ENCODE measurements around the gene SNRPB2.
A peak's percentile ranks its signal among the peaks of the same experiment; 100 is the strongest.

The SNRPB2 gene

GRCh38 chr20:16729565-16730460 lies at the start of gene SNRPB2:
SNRPB2 (plus strand) TSS chr20:16730026; CDS start chr20:16731703, 1,677 bp downstream.
- peak; percentile 93 for DNase-seq

DNA sequence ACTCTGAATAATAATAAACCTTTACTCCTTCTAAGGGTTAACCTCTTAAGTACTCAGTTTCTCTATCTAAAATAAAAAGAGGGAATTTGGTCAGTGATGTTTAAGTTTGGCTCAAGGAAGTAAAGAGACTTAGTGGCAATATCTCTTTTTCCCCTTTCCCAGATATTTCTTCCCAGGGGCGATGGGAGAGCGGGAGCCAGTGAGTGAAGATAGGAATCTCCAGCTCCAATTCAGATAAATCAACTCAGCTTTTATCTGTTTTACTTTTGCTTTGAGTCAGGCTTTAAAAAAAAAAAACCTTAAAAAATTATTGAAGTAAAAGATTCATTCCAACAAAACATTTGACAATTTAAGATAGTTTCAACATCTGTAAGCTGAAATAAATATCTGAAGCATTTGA lies 45.4 kb upstream of the SNRPB2 start:
- DNase-seq: no peak

DNA sequence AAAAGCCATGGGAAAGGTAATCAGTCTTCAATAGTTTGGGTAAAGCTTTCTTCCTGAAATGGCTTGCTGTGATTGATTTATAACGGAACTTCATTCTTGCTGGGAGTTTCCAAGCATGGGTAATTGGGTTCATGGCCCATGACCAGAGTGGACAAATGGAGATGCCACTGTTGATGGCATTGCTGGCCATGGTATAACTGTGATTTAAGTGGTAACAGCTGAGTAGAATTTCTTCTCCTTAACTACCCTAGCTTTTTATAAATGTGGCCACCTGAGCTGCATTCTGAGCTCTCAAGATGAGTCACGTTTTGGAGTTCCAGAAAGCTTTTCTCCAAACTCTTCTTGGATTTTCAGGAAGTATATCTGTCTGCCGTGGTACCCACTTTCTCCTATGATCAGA lies 39.9 kb upstream of the SNRPB2 start:
- DNase-seq: no peak

DNA sequence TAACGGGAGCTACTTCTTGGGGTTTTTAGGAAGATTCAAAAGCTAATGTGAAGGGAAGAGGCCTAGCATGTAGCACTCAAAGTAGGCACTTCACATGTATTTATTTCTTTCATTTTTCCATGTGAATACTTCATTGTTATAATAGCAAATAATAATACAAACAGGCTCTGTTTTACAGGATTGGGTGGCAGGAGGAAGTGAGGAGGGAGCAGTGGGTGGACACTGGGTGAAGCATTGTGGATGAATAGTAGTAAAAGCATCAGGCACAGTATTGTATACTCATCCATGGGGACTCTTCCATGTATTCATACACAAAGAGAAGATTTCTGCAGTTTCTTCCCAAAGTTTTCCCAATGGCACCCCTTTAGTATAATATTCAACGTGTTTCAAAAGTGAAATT lies 38.4 kb upstream of the SNRPB2 start:
- no peak for DNase-seq

- no peak for DNase-seq
Measured at GRCh38 chr20:16692009-16692408, 37.8 kb upstream of the SNRPB2 start.

DNA sequence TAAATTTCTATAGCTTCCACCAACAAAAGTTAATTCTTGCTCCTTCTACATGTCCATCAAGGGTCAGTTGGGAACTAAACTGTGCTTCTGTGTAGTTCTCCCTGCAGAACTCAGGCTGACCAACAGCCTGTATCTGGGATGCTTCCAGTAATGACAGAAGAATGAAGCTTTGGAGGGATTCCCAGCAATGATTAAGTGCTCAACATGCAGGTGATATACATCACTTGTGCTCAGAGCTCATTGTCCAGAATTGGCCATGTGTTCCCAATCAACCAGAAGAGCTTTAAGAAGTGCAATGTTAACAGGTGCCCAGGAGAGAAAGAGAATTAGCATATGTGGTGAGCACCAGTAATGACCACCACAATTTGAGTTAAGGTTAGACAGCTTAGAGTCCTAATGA lies 37.4 kb upstream of the SNRPB2 start:
- no peak for DNase-seq

DNA sequence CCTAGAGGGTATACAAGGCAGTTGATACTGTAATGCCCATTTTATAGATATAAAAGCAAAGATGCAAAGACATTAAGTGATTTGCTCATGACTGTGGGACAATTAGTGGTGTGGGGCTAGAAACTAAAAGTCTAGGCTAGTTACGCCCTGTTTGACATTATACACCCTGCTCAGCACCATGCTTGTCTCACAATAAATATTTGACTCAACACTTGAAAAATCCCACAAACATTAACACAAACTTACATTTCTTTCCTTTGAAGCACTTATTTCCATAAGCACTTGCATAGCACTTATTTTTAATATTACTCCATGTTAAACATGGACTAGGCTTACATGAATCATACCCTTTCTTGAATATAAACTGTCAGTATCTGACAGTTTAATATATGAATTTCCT lies 36.5 kb upstream of the SNRPB2 start:
- DNase-seq: no peak

GRCh38 chr20:16694161-16694560 lies 35.7 kb upstream of the SNRPB2 start:
- DNase-seq: no peak

DNA sequence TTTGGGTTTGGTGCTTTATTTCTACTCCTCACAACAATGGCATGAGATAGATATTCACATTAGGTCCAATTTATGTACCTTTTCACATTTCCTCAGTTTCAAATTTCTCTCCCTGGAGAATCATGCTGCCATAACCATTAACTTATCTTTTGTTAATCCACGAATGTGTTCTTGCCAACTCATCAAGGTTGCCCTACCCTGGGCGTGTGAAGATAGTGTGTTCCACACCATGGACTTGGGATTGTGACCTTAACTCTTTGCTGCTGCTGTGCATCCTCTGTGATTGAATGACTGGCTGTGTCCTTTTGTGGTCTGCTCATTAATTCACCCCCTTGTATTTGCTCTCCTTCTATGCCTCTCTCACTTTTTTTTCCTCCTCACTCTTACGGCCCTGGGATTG lies 34.2 kb upstream of the SNRPB2 start:
- DNase-seq: no peak

- no peak for DNase-seq
Measured at GRCh38 chr20:16699293-16699692, 30.5 kb upstream of the SNRPB2 start.

GRCh38 chr20:16701296-16701695 lies 28.5 kb upstream of the SNRPB2 start:
- DNase-seq: peak; percentile 15

GRCh38 chr20:16703570-16703969 lies 26.3 kb upstream of the SNRPB2 start:
- DNase-seq: no peak

DNA sequence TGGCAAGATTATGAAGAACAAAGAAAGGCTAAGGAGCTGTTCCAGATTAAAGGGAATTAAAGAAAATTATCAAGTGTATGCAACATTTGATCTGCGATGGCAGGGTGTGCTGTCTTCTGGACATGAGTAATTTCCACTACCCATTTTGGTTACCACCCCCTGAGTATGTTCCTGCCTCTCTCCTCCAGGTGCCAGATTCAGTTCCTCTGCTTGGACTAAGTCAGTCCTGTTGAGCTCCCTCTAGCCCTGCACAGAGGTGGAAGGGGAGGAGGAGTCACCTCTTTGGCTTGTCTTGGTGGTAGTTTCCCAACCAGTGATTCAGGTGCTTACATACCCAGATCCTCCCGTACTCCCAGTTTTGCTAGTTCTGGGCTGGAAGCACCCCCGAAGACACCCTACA lies 22.2 kb upstream of the SNRPB2 start:
- DNase-seq: no peak

GRCh38 chr20:16708602-16709001 lies 21.2 kb upstream of the SNRPB2 start:
- no peak for DNase-seq

DNA sequence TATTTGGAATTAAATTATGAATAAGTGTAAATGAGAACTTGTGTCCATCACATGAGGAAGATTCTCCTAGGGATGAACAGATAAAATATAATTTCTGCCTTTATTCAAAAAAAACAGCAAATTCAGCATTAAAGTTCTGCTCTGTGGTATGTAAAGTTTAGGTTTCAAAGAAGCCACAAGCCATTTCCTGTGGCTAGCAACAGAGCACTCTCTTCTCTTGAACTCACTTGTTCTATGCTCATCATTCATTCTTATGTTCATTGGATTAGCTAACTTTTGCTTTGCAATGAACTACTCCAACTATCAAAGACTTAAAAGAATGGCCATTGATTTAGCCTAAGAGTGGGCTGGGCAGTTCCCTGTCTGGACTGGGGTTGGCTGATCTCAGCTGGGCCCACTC lies 20.8 kb upstream of the SNRPB2 start:
- peak; percentile 37 for DNase-seq

DNA sequence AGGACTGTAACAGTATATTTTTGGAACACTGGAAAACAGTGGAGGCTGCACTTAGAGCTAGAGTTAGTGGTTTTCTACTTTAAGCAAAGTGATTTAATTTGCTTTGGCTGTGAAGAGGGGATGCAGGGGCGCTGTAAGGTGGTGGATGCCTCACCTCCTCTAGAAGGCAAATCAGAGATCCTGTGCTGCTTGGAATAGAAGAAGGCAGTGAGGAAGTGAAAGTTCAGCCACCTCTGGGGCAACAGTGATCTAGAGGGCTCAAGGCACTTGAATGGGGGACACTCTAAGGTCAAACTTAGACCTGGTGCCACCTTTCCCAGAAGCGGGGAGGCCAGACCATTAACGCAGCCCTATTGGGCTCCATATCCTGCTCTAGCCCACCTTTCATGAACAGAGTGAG lies 19.0 kb upstream of the SNRPB2 start:
- DNase-seq: no peak

- no peak for DNase-seq
Measured at GRCh38 chr20:16711661-16712258, 18.1 kb upstream of the SNRPB2 start.

DNA sequence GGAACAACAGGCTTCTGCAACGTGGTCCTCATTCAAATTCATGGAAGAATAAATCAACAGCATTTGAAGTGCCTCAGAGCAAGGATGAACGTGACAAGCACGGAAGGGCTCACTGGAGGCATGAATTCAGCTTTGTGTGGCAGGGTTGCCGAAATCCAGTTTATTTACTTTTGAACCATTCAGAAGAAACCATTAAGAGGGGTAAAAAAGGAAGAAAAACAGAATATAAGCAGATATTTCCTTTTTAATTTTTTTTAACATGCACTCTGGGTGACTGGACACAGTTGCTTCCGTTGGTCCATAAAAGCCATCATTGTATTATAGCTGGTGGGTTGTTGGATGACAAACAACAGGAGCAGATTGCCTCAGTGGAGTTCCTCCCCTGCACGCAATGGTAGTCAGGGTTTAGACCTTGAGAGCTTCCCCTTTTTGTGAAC lies 17.3 kb upstream of the SNRPB2 start:
- no peak for DNase-seq

DNA sequence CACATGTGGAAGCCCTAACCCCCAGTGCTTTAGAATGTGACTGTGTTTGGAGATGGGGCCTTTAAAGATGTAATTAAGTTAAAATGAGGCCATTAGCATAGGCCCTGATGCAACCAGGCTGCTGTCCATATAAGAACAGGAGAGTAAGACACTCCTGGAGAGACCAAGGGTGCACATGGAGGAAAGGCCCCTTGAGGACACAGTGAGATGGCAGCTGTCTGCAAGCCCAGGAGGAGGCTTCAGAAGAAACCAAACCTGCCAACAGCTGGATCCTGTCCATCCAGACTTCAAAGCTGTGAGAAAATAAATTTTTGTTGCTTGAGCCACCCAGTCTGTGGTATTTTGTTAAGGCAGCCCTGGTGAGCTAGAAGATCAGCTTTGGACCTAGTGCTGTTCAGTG lies 16.8 kb upstream of the SNRPB2 start:
- DNase-seq: no peak

DNA sequence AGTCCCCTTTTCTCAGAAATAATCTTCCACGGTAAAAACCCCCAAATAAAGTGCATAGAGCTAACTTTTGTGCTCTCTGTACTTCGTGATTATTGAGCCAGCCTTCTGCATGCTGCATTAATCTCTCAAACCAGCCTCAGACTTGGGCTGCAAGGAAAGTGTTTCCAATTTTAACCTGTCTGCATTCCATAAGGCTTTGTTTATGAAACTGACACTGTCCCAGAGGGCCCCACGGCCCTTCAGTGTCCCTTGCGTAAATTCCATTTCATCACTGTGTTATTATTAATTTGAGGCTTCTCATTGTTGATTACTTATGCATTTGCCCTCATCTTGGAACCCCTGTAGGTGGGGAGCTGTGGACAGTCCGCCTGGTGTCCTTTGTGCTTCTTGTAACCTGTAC lies 15.6 kb upstream of the SNRPB2 start:
- DNase-seq: no peak

DNA sequence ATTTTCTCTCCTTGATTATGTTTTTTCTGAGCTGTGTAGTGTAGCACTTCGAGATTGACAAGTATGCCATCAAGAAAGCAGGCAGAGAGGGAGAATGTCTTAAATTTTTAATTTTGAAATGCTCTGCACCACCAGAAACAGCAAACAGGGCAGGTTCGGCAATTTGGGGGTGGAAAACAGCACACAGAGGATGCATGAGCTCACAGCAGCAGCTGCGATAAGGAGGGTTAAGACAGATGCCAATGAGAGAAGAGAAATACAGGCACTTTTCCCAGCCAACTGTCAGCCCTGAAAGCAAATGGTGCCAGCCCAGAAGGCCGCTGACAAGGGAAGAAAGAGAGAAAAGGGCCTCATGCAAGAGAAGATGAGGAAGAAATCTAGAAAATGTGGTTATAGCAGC lies 15.1 kb upstream of the SNRPB2 start:
- DNase-seq: no peak

- no peak for DNase-seq
Measured at GRCh38 chr20:16719421-16719820, 10.4 kb upstream of the SNRPB2 start.

- DNase-seq: no peak
Measured at GRCh38 chr20:16729080-16729479, 746 bp upstream of the SNRPB2 start.

DNA sequence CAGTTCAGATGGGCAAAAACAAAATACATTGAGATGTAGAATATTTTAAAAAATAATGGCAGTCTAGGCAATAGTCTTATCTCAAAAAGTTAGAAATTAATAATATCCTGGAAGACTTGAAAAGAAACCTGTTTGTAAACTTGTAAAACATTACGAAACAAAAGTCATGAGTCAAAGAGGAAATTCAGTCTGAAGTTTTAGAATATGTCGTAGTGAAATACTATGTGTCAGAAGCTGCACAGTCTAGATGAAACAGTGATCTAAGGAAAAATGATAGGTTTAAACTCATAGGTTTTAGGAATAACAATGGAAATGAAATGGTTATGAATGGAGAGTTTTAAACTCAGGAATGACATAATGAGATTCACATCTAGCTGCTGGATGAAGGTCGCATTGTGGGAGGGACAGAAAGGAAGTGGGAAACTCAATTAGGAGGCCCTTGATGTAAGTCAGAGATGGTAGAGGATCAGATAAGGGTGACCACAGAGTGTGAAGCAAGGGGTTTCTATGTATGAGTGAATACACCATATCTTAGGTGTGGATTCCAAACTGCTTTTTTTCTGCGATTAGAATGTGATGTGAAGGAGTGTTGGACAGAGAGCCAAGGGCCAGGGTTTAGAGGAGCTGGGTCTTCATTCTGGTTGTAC lies 2.8 kb downstream of the SNRPB2 start:
- DNase-seq: peak; percentile 32
